NCI-H748 (cell line): ENCODE results near the gene FXYD7.
"Not testable (repeated sequence)": the region's sequence is repeated elsewhere in the genome, so short reads cannot be mapped to it uniquely, and the experiment has no call there.

Experiments used
- DNase-seq: peaks from one replicate; lab custom pipeline; 2025; ENCODE audit not compliant: unreplicated experiment; lab: John Stamatoyannopoulos, UW

The FXYD7 gene

DNA sequence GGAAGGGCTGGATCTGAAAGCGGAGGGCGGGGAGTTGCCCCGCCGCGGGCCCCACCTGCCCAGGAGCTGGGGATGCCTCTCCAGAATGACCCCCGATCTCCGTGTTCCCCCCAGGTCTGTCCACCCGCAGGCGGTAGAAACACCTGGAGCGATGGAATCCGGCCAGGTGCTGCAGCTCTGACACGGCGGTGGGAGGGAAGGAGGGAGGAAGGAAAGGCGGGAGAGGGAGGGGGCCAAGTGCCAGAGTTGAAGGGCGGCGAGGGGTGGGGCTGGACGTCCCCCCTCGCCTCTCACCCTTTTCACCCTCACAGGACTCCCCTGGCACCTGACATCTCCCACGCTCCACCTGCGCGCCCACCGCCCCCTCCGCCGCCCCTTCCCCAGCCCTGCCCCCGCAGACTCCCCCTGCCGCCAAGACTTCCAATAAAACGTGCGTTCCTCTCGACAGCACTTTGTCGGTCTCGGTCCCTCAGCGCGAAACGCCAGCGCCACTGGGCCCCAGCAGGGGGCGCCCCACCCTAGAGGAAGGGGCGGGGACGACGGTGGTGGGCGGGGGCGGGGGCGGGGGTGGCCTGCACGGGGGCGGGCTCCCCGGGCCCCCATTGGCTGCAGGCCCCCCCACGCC is 337 bp upstream of the FXYD7 start:
- DNase-seq: peak; percentile 74

DNA sequence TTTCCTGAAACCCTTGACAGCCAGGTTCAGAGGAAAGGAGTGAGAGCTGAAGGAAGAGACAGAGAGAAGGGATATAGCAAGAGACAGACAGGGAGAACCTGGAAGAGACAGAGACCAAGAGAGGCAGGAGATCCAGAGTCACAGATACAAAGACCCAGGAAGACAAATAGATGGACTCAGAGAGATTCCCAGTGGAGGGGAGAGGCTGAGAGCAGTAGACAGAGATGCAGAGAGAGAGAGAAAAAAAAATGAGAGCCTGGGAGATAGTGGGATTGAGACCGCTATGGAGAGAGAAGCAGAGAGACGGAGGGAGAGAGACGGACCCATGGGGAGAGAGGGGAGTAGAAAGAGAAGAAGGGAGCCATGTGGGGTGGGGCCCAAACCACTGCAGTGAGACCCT is 763 bp downstream of the FXYD7 start:
- DNase-seq: no peak

DNA sequence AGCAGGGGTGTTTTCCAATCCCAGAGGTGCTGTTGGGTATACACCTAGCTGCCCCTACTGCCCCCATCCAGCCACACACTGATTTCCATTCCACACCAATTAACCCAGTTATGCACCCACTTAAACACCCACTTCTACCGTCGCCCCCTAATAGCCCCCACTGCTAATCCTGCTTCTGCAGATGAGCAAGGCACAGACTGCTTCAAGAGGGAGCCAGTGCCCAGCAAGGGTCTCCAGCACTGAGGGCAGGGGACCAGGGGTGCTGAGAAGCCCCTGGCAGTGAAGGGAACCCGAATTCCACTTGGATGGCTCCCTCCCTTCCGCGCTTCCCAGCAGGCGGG is 1.2 kb downstream of the FXYD7 start:
- DNase-seq: no peak

DNA sequence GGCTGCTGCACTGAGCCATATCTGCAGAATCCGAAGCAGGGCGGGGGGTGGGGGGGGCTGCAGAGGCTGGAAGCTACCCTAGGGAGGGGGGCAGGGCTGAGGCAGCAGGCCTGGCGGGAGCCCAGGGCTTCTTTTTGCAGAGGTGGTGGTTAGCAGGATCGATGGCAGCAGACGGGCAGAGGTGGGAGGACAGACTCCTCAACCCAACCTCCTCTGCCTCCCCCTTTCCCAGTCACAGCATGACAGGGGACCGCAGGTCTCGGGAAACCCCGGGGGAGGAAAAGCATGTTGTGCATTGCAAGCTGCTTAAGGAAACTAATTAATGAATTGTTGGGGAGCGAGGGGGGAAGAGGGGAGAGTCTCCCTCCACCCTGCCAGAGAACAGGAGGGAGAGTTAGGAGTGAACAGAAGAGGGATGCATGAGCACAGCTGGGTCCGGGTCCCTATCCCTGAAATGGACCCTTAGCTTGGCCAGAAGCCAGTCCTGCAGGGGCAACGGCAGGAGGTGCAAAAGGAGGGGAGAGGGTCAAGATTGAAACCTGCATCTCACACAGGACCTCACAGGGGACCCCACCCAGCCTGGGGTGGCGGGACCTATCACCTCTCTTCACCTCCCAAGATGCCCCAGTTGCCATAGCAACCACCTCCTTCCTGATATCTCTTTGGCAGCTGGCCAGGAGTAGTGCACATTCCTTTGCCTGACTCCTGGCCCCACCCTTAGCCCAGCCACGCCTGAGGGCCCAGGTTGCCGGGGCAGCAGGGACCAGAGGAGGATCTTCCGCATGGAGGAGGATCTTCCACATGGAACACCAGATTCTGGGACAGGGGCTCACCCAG is 1.8 kb downstream of the FXYD7 start:
- peak; percentile 51 for DNase-seq

DNA sequence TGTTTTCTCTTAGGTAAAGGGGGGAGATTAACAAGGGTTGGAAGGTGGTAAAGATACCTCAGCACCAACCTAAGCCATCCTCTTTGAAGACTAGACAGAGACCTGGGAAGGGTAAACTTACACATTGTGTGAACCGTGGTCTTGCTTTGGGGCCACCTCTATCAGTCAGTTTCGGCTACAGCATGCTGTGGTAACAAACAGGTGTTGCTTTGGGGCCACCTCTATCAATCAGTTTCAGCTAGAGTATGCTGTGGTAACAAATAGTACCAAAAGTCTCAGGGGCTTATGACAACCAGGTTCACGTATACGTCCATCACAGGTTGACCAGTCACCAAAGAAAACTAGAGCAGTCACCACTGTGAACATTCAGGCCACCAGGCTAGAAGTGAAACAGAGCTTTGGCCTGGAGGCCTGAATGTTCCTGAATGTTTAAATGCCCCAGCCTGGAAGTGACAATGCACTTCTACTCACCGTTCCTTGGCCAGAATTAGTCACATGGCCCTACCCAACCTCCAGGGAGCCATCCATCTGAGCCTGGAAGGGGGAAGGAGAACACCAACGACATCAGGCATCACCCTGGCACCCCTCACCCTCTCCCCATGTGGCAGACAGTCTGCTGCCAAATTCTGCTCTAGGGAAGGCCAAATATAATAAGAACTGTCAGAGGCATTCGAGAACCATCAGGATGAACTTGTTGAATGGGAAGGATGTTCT is 3.8 kb downstream of the FXYD7 start:
- no peak for DNase-seq

DNA sequence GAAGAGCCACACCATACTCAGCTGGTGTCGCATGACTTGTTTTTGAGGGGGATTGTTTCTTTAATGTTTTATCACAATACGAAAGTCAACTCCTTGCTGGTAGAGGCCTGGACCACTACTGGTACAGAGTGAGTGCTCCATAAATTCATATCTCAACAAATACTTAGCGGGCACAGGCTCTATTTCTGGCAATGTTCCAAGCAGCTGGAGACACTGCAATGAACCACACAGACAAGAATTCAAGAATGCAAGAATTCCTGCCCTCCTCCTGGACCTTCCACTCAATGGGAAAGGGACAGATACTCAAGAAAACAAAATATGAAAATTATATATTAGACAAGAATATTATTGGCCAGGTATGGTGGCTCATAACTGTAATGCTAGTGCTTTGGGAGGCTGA is 6.4 kb downstream of the FXYD7 start:
- no peak for DNase-seq

DNA sequence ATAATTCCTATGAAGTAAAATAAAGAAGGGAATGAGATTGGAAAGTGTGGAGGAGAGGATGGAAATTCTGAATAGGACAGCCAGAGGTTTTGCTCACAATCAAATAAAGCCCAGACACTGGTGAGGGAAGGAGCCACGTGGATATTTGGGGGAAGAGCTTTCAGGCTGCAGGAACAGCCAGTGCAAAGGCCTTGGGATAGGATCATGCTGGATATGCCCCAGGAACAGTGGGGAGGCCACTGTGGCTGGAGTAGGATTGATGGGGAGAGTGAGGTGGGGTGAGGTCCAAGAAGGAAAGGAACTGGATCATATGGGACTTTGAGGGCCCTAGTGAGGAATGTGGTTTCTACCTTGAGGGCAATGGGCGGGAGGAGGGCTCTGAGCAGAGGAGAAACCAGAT is 7.4 kb downstream of the FXYD7 start:
- DNase-seq: no peak

DNA sequence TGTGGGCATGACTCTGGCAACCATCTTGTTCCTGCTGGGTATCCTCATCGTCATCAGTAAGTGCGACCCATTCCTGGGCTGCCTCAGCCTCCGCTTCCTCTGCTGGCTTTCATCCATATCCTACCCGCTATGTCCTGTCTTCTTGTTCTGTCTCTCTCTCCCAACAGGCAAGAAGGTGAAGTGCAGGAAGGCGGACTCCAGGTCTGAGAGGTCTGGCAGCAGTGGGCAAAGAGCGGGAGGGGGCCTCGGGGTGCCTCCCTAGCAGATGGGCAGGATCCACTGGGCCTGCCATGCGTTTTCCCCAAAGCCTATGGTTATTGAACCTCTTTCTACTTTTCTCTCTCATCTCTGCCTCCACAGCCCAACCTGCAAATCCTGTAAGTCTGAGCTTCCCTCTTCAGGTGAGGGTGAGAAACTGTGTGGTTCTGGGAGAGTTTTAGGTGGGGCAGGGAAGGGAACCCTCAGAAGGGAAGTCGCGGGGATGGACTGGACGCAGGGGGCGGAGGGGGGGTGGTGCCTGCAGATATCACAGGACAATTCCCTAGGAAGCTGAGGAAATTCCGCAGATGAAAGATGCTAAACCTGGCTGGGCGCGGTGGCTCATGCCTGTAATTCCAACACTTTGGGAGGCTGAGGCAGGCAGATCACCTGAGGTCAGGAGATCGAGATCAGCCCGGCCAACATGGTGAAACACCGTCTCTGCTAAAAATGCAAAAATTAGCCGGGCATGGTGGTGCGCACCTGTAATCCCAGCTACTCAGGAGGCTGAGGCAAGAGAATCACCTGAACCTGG is 8.4 kb downstream of the FXYD7 start:
- DNase-seq: no peak

DNA sequence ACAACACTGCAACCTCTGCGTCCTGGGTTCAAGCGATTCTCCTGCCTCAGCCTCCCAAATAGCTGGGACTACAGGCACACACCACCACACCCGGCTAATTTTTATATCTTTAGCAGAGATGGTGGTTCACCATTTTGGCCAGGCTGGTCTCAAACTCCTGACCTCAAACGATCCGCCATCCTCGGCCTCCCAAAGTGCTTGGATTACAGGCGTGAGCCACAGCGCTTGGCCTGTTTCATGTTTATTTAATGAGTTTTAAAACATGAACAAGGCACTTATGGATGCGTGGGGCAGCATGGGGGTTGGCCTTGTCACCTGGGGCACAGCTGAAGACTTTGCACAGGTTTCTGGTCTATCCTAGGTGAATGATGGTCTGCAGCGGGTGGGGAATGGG is 10.1 kb downstream of the FXYD7 start:
- not testable (repeated sequence) for DNase-seq

DNA sequence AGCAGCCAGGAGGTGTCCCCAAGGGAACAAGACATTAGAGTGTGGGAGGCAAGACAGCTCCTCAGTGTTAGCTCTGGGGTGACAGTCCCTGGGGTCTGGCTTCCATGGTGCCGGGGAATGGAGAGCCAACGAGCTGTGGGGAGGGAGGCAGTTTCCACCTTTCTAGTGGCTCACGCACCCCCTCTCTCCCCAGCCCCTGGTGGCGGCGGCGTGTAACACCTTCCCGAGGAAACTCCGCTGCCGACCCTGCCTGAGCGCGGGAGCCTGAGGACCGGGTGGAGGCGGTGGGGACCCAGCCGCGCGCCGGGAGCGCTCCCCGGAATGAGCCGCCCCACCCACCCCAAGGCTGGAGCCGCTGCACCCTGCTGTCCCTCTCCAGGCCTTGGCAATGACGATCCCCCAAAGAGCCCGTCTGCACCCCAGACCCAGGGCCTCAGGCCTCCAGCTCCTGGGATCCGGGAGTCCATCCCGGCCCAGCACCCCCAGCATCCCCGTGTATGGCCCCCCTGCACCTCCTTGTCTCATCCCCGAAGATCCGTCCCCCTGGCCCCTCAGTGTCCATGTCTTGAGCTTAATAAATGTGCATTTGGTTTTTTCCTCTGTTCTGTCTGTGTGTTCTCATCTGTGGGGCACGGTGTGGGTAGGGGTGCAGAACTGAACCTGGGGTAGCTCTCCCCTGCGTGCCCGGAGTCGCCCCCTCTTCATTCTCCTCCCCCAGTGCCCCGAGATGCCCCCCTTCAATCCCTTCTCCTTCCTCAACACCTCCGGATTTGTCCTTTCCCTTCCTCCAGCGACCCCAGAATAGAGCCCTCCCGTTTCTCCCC is 10.9 kb downstream of the FXYD7 start:
- DNase-seq: peak; percentile 60

DNA sequence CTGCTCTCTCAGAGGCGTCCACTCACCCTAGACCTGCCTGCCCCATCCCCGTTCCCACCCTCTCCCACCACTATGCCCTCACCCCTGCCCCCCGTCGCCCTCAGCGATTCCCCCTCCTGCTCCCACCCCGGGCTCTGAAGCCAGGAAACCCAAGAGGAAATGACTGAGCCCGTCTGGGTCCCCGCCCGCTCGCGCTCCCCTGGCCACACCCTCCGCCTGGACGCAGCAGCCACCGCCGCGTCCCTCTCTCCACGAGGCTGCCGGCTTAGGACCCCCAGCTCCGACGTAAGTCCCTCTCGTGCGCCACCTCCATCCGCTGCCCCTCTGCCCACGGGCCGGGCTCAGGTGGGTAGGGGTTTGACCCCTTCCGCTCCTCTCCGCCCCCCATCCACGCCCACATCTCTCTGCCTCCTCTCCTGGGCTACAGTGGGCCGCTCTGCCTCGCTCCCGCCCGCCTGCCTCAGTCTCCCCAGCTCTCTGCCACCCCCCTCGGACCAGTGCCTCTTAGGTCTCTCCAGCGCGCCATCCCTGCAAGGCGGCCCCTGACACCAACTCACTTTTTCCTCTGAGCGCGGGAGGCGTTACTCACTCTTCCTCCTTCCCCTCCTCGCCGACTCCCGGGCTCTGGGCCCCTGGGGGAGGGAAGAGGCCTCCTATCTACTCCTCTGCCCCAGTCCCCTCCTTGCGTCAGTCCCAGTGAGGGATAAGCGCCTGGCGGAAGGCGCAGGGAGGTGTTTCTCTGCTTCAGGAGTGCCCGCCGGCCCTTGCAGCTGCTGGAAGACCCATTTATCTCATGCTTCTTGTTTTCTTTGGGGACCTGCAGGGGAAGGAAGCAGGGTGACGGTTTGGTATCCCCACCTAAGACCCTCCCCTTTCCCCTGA is 11.7 kb downstream of the FXYD7 start, which contains the start of gene FXYD5:
Gene FXYD5, plus strand, starts transcription at position 211 of the 882 bp plus-strand sequence. CDS start 816 bp downstream, outside the sequence.
- DNase-seq: peak; percentile 65

DNA sequence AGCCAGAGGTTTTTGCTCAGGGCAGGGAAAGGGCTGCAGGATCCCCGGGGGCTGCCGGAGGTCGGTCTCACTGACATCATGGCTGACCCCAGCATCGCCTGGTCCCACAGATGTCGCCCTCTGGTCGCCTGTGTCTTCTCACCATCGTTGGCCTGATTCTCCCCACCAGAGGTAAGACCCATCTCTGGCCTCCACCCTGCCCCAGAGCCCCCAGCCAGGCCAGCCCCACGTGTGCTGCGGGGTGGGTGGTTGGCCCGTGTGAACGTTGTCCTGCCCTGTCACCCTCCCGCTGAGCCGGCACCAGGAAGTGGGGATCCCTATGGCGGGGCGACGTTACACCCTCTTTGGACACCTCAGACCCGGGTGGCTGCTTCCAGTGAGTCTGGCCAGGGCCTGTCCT is 12.4 kb downstream of the FXYD7 start:
- DNase-seq: no peak

DNA sequence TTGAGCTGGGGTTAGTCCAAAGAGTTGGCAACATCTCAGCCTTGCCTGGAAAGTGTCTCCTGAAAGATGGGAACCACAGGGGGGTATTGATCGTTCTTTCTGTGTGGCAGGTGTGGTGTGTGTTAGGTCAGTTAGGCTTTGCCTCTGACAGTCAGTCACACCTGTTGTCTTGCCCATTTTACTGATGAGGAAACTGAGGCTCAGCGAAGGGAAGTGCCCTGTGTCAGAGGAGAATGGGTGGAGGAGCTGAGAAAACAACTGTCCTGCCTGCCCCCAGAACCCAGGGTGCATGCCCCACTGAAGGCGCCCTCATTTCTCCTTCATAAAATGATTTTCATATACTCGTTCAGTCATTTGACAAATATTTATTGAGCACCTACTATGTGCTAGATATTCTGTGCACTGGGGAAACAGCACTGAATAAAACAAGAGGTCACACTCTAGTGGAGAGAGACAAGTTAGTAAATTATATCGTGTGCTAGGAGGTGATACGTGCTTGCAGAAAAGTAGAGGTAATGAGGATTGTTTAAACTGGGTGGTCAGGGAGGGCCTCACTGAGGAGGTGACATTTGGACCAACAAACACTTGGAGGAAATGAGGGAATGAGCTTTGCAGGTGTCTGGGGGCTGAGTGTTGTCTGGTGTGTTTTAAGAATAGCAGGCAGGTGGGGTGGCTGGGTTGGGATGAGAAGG is 13.1 kb downstream of the FXYD7 start:
- DNase-seq: no peak

DNA sequence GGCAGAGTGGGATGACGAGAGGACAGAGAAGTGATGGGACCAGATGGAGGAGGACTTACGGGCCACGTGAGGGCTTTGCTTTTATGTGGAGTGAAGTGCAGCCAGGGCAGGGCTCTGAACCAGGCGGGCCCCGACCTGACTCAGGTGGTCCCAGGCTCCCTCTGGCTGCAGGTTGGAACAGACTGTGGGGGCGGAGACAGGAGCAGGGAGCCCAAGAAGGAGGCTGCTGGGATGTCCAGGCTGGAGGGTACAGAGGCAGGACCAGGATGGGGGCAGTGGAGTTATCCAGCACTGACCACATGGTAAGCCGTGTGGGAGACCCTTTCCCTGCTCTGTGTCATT is 13.6 kb downstream of the FXYD7 start:
- no peak for DNase-seq

DNA sequence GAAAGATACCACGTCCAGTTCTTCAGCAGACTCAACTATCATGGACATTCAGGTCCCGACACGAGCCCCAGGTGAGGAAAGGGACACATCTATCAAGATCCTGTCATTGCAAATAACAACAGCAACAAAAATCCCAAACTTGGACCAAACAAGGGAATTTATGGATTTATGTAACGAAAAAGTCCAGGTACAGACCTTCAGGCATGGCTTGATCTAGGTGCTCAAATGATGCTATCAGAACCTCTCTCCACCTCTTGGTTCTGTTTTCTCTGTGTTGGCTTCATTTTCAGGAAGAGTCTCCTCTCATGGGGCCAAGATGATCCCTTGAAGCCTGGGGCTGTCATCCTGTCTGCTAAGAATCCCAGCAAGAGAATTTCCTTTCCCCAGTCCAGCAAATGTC is 14.4 kb downstream of the FXYD7 start:
- DNase-seq: no peak

DNA sequence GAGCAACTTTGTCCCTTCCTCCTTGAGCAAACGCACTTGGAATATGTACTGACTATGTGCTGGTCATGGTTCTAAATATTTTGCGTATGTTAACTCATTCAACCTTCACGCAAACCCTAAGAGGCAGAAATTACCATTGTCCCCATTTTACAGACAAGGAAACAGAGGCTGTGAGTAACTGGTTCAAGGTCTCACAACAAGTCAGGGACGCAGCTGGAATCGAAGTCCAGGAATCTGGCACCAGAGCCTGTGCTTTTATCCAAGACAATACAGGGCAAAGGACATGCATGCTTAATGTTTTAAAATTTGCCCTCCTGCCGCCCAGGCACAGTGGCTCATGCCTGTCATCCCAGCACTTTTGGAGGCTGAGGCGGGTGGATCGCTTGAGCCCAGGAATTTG is 16.6 kb downstream of the FXYD7 start:
- no peak for DNase-seq

DNA sequence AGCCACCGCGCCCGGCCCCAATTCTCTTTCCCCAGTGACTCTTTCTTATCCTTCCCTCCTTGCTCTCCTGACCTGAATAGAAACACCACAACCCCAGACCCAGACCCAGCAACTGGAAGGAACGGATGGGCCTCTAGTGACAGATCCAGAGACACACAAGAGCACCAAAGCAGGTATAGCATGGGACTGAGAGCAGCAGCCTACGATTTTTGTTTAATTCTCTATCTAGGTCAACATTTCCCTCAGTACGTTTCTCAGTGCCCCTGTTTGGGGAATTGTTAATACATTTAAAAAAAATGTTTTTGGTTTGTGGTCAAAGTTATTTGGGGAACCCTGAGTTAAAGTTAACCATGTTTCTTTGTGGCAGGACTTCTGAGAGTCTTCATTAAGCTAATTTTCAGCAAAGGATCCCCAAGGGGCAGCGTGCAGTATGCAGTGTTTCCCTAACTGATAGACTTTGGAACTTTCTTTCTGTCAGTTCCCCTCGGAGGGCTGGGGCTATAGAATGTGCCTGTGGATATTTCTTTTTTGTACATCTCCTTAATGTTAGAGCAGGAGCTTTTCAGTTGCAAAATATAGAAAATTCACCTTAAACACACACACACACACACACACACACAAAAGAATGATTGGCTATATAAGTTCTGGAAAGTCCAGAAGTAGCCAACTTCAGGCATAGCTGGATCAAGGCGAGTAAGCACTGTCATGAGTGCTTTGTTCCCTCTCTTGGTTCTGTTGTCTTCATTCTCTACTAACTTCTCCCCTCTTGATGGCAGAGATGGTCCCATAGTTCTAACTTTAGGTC is 17.8 kb downstream of the FXYD7 start:
- no peak for DNase-seq

DNA sequence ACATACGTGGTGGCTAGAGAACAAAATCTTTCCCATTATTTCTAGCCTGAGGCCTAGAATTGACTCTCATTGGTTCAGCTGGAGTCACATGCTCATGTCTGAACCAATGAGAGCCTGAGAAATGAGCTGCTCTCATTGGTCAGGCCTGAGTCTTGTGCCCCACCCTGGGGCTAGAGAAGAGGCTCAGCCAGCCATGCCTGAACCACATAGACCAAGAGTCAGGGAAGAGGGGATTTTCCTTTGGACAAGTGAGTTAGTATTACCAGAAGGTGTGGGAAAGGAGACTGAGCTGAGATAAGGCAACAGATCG is 18.3 kb downstream of the FXYD7 start:
- no peak for DNase-seq
